ENCODE results near the gene PAX2.

GRCh38 chr10:100782461-100783244 lies 37.3 kb downstream of the PAX2 start:
- TF ChIP-seq, protein P1, sequence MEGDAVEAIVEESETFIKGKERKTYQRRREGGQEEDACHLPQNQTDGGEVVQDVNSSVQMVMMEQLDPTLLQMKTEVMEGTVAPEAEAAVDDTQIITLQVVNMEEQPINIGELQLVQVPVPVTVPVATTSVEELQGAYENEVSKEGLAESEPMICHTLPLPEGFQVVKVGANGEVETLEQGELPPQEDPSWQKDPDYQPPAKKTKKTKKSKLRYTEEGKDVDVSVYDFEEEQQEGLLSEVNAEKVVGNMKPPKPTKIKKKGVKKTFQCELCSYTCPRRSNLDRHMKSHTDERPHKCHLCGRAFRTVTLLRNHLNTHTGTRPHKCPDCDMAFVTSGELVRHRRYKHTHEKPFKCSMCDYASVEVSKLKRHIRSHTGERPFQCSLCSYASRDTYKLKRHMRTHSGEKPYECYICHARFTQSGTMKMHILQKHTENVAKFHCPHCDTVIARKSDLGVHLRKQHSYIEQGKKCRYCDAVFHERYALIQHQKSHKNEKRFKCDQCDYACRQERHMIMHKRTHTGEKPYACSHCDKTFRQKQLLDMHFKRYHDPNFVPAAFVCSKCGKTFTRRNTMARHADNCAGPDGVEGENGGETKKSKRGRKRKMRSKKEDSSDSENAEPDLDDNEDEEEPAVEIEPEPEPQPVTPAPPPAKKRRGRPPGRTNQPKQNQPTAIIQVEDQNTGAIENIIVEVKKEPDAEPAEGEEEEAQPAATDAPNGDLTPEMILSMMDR (IDR thresholded peaks at IDR 0.05; ENCODE audit: insufficient read depth, low read length), result no peak
- TF ChIP-seq POLR2AphosphoS5 (IDR thresholded peaks at IDR 0.05; ENCODE audit: low read depth) (no peak), REST (IDR thresholded peaks at IDR 0.05; ENCODE audit: insufficient replicate concordance, low read depth) (no peak), GABPA (IDR thresholded peaks at IDR 0.05; ENCODE audit: low read depth) (no peak)
